GM23338 (cell line): ENCODE results near the gene CYP11A1. TPM values are rescaled to one million over a fixed set of nuclear protein-coding genes. Genes with fewer than 3 reads are reported as not detected.

Experiments used
- ATAC-seq: fragments of 200-7000 bp; cut with Tn5 transposase; 3 replicates; pipeline ENCODE4 v1.9.1; 2020
- DNase-seq: peaks from one replicate; pipeline ENCODE4 v3.0.0-alpha.2; 2015; ENCODE audit warnings: low spot score
- H2AFZ ChIP-seq: fragments of 200-600 bp; sonication (generic); 2 replicates; pipeline ENCODE4 v1.8.0; 2016; ENCODE audit warnings: antibody characterized with exemption, mild to moderate bottlenecking, moderate library complexity
- H3F3A ChIP-seq: fragments of 200-600 bp; sonication (generic); replicated peaks from 2 replicates; pipeline ENCODE4 v1.8.0; 2017; ENCODE audit warnings: antibody characterized with exemption, mixed run types, low read depth
- H3K27ac ChIP-seq: fragments of 200-600 bp; sonication (generic); 2 replicates; pipeline ENCODE4 v1.6.1; 2016; ENCODE audit warnings: low read depth
- H3K27me3 ChIP-seq: fragments of 200-600 bp; sonication (generic); 2 replicates; pipeline ENCODE4 v1.8.0; 2016; ENCODE audit warnings: mild to moderate bottlenecking, mixed run types, moderate library complexity; ENCODE audit not compliant: insufficient read depth
- H3K36me3 ChIP-seq: fragments of 200-600 bp; sonication (generic); 2 replicates; pipeline ENCODE4 v1.8.0; 2016; ENCODE audit warnings: mild to moderate bottlenecking; ENCODE audit not compliant: insufficient read depth
- H3K4me1 ChIP-seq: fragments of 200-600 bp; sonication (generic); 2 replicates; pipeline ENCODE4 v1.8.0; 2016; ENCODE audit warnings: mild to moderate bottlenecking, moderate library complexity; ENCODE audit not compliant: insufficient read depth
- H3K4me2 ChIP-seq: fragments of 200-600 bp; sonication (generic); 2 replicates; pipeline ENCODE4 v1.7.1; 2017; ENCODE audit warnings: mixed run types
- H3K4me3 ChIP-seq: fragments of 200-600 bp; sonication (generic); 2 replicates; pipeline ENCODE4 v1.6.1; 2016; ENCODE audit warnings: mixed run types
- H3K79me2 ChIP-seq: fragments of 200-600 bp; sonication (generic); replicated peaks from 2 replicates; pipeline ENCODE4 v1.8.0; 2017; ENCODE audit warnings: mild to moderate bottlenecking; ENCODE audit not compliant: insufficient read depth
- H3K9me2 ChIP-seq: fragments of 200-600 bp; sonication (generic); 2 replicates; pipeline ENCODE4 v1.8.0; 2017; ENCODE audit not compliant: insufficient read depth
- H4K20me1 ChIP-seq: fragments of 200-600 bp; sonication (generic); replicated peaks from 2 replicates; pipeline ENCODE4 v1.8.0; 2017; ENCODE audit warnings: mild to moderate bottlenecking; ENCODE audit not compliant: insufficient read depth
- H3K27ac Mint-ChIP-seq: 2 replicates; pipeline ENCODE4 v1.8.0; 2020; ENCODE audit warnings: inconsistent platforms, mild to moderate bottlenecking, moderate library complexity, mixed read lengths
- H3K27me3 Mint-ChIP-seq: 3 replicates; pipeline ENCODE4 v1.8.0; 2022; ENCODE audit warnings: low read depth, mild to moderate bottlenecking, moderate library complexity, mixed read lengths, inconsistent platforms; ENCODE audit not compliant: insufficient read depth, poor library complexity
- H3K36me3 Mint-ChIP-seq: 3 replicates; pipeline ENCODE4 v1.8.0; 2021; ENCODE audit warnings: low read depth, mild to moderate bottlenecking, inconsistent platforms, moderate library complexity, mixed read lengths
- H3K4me1 Mint-ChIP-seq: 3 replicates; pipeline ENCODE4 v1.8.0; 2020; ENCODE audit warnings: mild to moderate bottlenecking, inconsistent platforms, mixed read lengths
- H3K4me3 Mint-ChIP-seq: 3 replicates; pipeline ENCODE4 v1.8.0; 2021; ENCODE audit warnings: moderate library complexity, mild to moderate bottlenecking, inconsistent platforms, mixed read lengths
- H3K9me3 Mint-ChIP-seq: 3 replicates; pipeline ENCODE4 v1.8.0; 2020; ENCODE audit warnings: moderate library complexity, mild to moderate bottlenecking, inconsistent platforms, mixed read lengths
- CREB1 ChIP-seq: fragments of 250-450 bp; sonication (Bioruptor Pico); IDR thresholded peaks from 2 replicates; pipeline ENCODE4 v1.5.0; 2020; ENCODE audit warnings: low read depth, mild to moderate bottlenecking, moderate library complexity
- ETS1 ChIP-seq: IDR thresholded peaks from 2 replicates; pipeline ENCODE4 v1.6.1; 2016; ENCODE audit warnings: antibody characterized with exemption
- EZH2 ChIP-seq: fragments of 200-600 bp; sonication (generic); IDR thresholded peaks from one replicate; pipeline ENCODE4 v1.8.0; 2017; ENCODE audit warnings: antibody characterized with exemption, mild to moderate bottlenecking, low read depth; ENCODE audit not compliant: unreplicated experiment
- EZH2phosphoT487 ChIP-seq: fragments of 200-600 bp; sonication (generic); IDR thresholded peaks from one replicate; pipeline ENCODE4 v1.8.1; 2018; ENCODE audit warnings: antibody characterized with exemption; ENCODE audit not compliant: unreplicated experiment
- JUNB ChIP-seq: IDR thresholded peaks from one replicate; pipeline ENCODE4 v1.6.1; 2016; ENCODE audit warnings: antibody characterized with exemption; ENCODE audit not compliant: unreplicated experiment
- NANOG ChIP-seq: IDR thresholded peaks from 2 replicates; pipeline ENCODE4 v1.6.1; 2016; ENCODE audit warnings: antibody characterized with exemption, borderline replicate concordance
- POLR2AphosphoS5 ChIP-seq: IDR thresholded peaks from 2 replicates; pipeline ENCODE4 v1.6.1; 2016; ENCODE audit warnings: antibody characterized with exemption, low read depth
- REST ChIP-seq: IDR thresholded peaks from one replicate; pipeline ENCODE4 v1.6.1; 2018; ENCODE audit warnings: antibody characterized with exemption; ENCODE audit not compliant: unreplicated experiment
- STAT1 ChIP-seq: IDR thresholded peaks from one replicate; pipeline ENCODE4 v1.6.1; 2016; ENCODE audit warnings: antibody characterized with exemption; ENCODE audit not compliant: unreplicated experiment
- ZNF462 ChIP-seq: fragments of 250-450 bp; sonication (Bioruptor Pico); IDR thresholded peaks from 2 replicates; pipeline ENCODE4 v1.5.0; 2020; ENCODE audit warnings: mild to moderate bottlenecking, moderate library complexity
- polyA plus RNA-seq: library from polyadenylated mRNA; unstranded; fragments of >200 nt; fragmentation: Nextera tagmentation; extraction: Ambion mirVana; gene quantifications from 2 replicates; pipeline ENCODE4 v1.2.1, GENCODE V29; 2016
- total RNA-seq: library from RNA; depleted of rRNA; stranded (reverse); fragments of >200 nt; shearing (Covaris generic); gene quantifications from 2 replicates; pipeline ENCODE4 v1.2.3, GENCODE V29; 2014

CYP11A1 gene
- total and polyA plus RNA-seq, 2 experiments from 2014 or later, result 1.2 to 1.7 TPM

GRCh38 chr15:74368121-74368520 lies 675 bp upstream of the CYP11A1 start:
- ATAC-seq (no peak), DNase-seq (no peak)
- H3K4me3 Mint-ChIP-seq, result no peak overlapping the region
- Histone ChIP-seq H3K36me3 (no peaks in the 10 kb centered on the region), H3K27ac (no peak overlapping the region), H3K27me3 (peaks cover 40% of the 10 kb centered on the region), H3K79me2 (no peaks in the 10 kb centered on the region), H3K4me3 (no peak overlapping the region), H2AFZ (no peak overlapping the region), H3K9me2 (no peaks in the 10 kb centered on the region), H4K20me1 (no peaks in the 10 kb centered on the region), H3F3A (0 out of 2 replicates have a peak, but pooled peaks cover 5% of the 10 kb centered on the region), H3K4me2 (no peak overlapping the region), H3K4me1 (peaks cover 31% of the 10 kb centered on the region)
- peaks cover 19% of the 10 kb centered on the region for H3K4me1 Mint-ChIP-seq
- no peak for TF ChIP-seq STAT1
- TF ChIP-seq REST, result no peak
- TF ChIP-seq CREB1 (CRISPR knock-in tag), result no peak
- TF ChIP-seq NANOG, result no peak
- TF ChIP-seq POLR2AphosphoS5, result no peak
- TF ChIP-seq ETS1, result no peak
- no peak for TF ChIP-seq EZH2phosphoT487
- TF ChIP-seq JUNB, result no peak
- no peak for TF ChIP-seq EZH2
- no peak for TF ChIP-seq ZNF462 (CRISPR knock-in tag)
- no peak overlapping the region for H3K27ac Mint-ChIP-seq
- H3K36me3 Mint-ChIP-seq, result no peaks in the 10 kb centered on the region
- peaks cover 25% of the 10 kb centered on the region for H3K27me3 Mint-ChIP-seq
- no peaks in the 10 kb centered on the region for H3K9me3 Mint-ChIP-seq
